Spinal cord (tissue), 10 donors: ENCODE data around the gene FOXP1. TPM values are rescaled to one million over a fixed set of nuclear protein-coding genes. Genes with fewer than 3 reads are reported as not detected.
A peak's percentile ranks its signal among the peaks of the same experiment; 100 is the strongest.

Experiments
- DNase-seq, 6 donors: peaks; one replicate each; pipeline versions ENCODE4 v3.0.0 to v3.0.0-alpha.2; 2013 to 2015; ENCODE audit warnings: low spot score in 6 of 6, low read depth in 4 of 6
- H3K27ac ChIP-seq: one replicate; pipeline ENCODE4 v1.5.1; 2013; ENCODE audit warnings: low read depth, low read length, control low read depth
- H3K27me3 ChIP-seq: one replicate; pipeline ENCODE4 v1.6.1; 2013; ENCODE audit warnings: low read length; ENCODE audit not compliant: control insufficient read depth, insufficient read depth
- H3K36me3 ChIP-seq: one replicate; pipeline ENCODE4 v1.6.1; 2013; ENCODE audit warnings: low read length; ENCODE audit not compliant: control insufficient read depth, insufficient read depth
- H3K4me1 ChIP-seq: one replicate; pipeline ENCODE4 v1.6.1; 2013; ENCODE audit warnings: low read length; ENCODE audit not compliant: control insufficient read depth, insufficient read depth
- H3K4me3 ChIP-seq: one replicate; pipeline ENCODE4 v1.5.1; 2013; ENCODE audit warnings: low read depth, low read length, control low read depth
- H3K9me3 ChIP-seq: one replicate; pipeline ENCODE4 v1.6.1; 2013; ENCODE audit warnings: low read length; ENCODE audit not compliant: control insufficient read depth, insufficient read depth
- WGBS: methylation state at CpG from one replicate; pipeline ENCODE4 v1.1.5; 2013; ENCODE audit warnings: missing lambda C conversion rate; ENCODE audit not compliant: insufficient coverage; 5-methylcytosine and 5-hydroxymethylcytosine counted together
- polyA plus RNA-seq, 2 donors: library from polyadenylated mRNA; unstranded; fragments of 120-200 nt; gene quantifications; one replicate each; pipeline ENCODE4 v1.2.1, GENCODE V29; 2013; ENCODE audit not compliant: insufficient read length in 2 of 2
- total RNA-seq, 2 donors: library from RNA; depleted of rRNA in 1 of 2; stranded (reverse); fragments of 120-200 nt in 1 of 2; fragments of >200 nt in 1 of 2; gene quantifications; one replicate each; pipeline versions ENCODE4 v1.2.3 to v1.2.4, GENCODE V29; 2013 to 2014
- donor health status: healthy.

FOXP1 gene
- total and polyA plus RNA-seq, 4 donors, result 27.4 to 118 (median 66.1) TPM

DNA sequence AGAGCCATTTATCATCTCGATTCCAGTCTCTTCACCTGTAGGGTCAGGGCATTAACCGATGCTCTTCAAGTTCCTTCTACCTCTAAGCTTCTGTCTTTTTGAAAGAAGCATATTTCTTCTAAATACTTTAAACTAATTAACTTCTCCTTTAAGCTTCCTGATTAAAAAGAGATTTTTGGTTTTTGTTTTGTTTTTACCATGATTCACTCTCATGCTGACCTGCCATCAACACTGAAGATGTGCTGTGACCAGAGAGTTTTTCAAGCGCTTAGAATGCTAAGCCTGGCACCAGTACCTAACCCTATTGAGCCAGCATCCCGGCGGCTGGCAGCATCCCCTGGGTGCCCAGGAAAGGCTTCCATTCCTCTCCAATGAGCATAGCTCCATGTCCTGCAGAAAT lies 89.3 kb downstream of the FOXP1 start:
- no peak overlapping the region for H3K27ac ChIP-seq
- no peaks in the 10 kb centered on the region for H3K9me3 ChIP-seq
- WGBS, result 90% methylated on average over 2 of the region's 5 CpGs
- peaks cover 14% of the 10 kb centered on the region for H3K4me1 ChIP-seq
- no peak overlapping the region for H3K4me3 ChIP-seq
- H3K36me3 ChIP-seq, result no peaks in the 10 kb centered on the region
- no peak for DNase-seq
- H3K27me3 ChIP-seq, result no peaks in the 10 kb centered on the region

DNA sequence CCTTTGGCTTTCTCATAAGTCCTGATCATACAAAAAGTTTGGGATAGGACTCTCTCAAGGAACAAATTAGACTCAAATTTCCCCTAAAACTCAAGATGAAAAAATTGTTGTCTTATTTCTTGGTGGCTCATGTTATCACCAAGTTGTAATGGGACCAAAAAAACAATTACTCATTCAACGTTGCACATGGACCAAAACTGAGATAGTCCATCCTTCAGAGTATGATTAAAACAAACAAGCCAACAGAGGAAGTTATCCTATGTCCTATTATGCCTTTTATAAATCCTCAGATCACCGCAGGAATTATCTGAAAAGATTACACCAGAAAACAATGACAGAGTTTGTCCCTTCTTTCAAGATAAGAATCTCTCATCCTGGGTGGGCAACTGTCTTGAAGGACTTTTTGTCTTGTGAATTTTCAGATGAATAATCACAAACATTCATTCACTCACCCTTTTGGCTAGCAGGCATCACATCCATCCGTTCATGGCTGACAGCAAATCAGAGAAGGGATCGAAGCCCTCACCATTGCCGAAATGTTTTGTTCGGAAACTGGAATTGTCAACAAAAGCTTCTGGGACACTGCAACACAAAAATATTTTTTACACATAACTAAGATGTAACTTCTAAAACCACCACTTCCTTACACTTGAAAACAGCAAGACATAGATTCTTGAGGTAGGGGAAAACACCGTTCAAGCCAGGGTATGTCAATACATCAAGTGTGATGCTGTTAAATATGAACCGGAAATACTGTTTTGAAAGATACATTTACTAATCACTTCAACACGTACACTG lies 90.4 kb downstream of the FOXP1 start:
- Histone ChIP-seq H3K4me3 (no peak overlapping the region), H3K4me1 (peaks cover 9% of the 10 kb centered on the region), H3K27ac (no peak overlapping the region), H3K9me3 (no peaks in the 10 kb centered on the region), H3K36me3 (no peaks in the 10 kb centered on the region), H3K27me3 (no peaks in the 10 kb centered on the region)
- 82% methylated on average over 3 of the region's 9 CpGs for WGBS
- no peak for DNase-seq

GRCh38 chr3:71492566-71492965 lies 91.0 kb downstream of the FOXP1 start:
- no peak for DNase-seq

DNA sequence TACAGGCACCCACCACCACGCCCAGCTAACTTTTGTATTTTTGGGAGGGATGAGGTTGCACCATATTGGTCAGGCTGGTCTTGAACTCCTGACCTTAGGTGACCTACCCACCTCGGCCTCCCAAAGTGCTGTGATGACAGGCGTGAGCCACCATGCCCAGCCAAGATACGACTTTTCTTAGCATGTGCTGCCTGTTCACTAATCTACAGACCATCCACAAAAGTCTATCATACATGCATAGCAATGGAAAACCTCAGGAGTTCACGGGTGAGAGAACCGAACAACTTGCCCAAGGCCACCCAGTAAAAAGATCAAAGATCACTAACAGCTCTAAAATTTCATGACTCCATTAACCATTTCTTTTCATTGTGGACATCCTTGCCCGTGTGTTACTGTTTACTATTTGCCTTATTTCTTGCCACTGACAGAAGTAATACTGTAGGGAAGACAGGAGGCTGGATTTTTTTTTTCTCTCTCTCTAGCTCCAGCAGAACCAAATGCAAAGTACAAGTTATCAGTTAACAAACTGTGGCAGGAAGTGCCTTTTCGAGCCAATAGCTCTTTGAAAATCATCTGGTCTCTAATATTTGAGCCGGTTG lies 92.3 kb downstream of the FOXP1 start:
- Histone ChIP-seq H3K27me3 (no peaks in the 10 kb centered on the region), H3K9me3 (no peaks in the 10 kb centered on the region), H3K4me3 (no peak overlapping the region), H3K4me1 (no peaks in the 10 kb centered on the region), H3K36me3 (no peaks in the 10 kb centered on the region), H3K27ac (no peak overlapping the region)
- no peak for DNase-seq
- WGBS, result 100% methylated on average over 6 of the region's 9 CpGs

More at GRCh38 chr3:71492566-71492965, 91.0 kb downstream of the FOXP1 start:
- peaks cover 3% of the 10 kb centered on the region for H3K4me1 ChIP-seq
- H3K4me3 ChIP-seq, result no peak overlapping the region
- H3K36me3 ChIP-seq, result no peaks in the 10 kb centered on the region
- no peaks in the 10 kb centered on the region for H3K9me3 ChIP-seq
- no peak overlapping the region for H3K27ac ChIP-seq
- no peaks in the 10 kb centered on the region for H3K27me3 ChIP-seq

GRCh38 chr3:71490692-71491091 lies 92.8 kb downstream of the FOXP1 start:
- no peaks in the 10 kb centered on the region for H3K9me3 ChIP-seq
- H3K4me3 ChIP-seq, result no peak overlapping the region
- H3K4me1 ChIP-seq, result no peaks in the 10 kb centered on the region
- no peak overlapping the region for H3K27ac ChIP-seq
- no peak for DNase-seq
- no peaks in the 10 kb centered on the region for H3K36me3 ChIP-seq
- H3K27me3 ChIP-seq, result no peaks in the 10 kb centered on the region
- WGBS, result no CpG with 5 or more reads among the region's 3 CpGs

- no peak overlapping the region for H3K4me3 ChIP-seq
- no peak overlapping the region for H3K27ac ChIP-seq
- H3K36me3 ChIP-seq, result no peaks in the 10 kb centered on the region
- WGBS, result 86% methylated on average over 8 of the region's 9 CpGs
- no peaks in the 10 kb centered on the region for H3K27me3 ChIP-seq
- H3K9me3 ChIP-seq, result no peaks in the 10 kb centered on the region
- H3K4me1 ChIP-seq, result no peaks in the 10 kb centered on the region
- peak in 1 of 6 donors; percentile 13 for DNase-seq
These were observed 94.2 kb downstream of the FOXP1 start for GRCh38 chr3:71489315-71489761.

DNA sequence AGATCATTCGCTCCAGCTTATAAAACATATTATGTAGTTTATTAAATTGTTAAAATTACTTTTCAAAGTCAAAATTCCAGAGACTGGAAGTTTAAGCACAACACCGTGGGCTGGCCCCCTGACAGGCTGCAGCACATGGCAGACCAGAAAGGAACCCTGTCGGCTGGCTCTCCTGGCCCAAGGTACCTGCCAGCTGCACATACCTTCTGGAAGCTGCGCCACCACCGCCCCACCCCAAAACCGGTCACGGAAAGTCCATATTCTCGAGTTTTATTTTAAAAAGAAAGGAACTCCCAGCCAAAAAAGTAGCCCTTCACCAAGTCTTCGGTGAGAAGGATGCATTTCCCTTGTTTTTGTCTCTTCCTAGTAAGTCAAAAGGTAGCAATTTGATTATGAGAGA lies 94.6 kb downstream of the FOXP1 start:
- no peak for DNase-seq
- no peaks in the 10 kb centered on the region for H3K4me1 ChIP-seq
- 96% methylated on average over 6 of the region's 9 CpGs for WGBS
- H3K36me3 ChIP-seq, result no peaks in the 10 kb centered on the region
- H3K27me3 ChIP-seq, result no peaks in the 10 kb centered on the region
- H3K4me3 ChIP-seq, result no peak overlapping the region
- no peaks in the 10 kb centered on the region for H3K9me3 ChIP-seq
- no peak overlapping the region for H3K27ac ChIP-seq

DNA sequence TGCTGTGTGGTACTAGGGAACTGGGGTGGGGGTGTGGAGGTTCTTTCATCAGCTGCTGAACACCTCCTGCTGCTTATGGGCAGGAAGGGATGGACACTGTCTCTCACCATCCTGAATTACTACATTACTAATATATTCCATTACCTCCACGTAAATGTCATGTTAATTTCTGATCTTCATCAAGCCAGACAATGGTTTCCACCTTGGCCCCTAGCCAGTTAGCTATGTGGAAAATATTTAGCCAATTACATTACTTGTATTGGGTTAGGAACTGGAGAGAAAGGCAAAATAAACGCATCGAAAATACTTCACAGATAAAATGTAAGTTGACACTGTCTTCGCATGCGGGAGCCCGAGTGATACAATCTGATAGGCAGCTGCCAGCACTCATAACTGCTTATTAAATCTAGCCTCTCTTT lies 95.1 kb downstream of the FOXP1 start:
- no peaks in the 10 kb centered on the region for H3K36me3 ChIP-seq
- H3K27ac ChIP-seq, result no peak overlapping the region
- no peak overlapping the region for H3K4me3 ChIP-seq
- no peaks in the 10 kb centered on the region for H3K9me3 ChIP-seq
- WGBS, result no CpG with 5 or more reads among the region's 6 CpGs
- DNase-seq, result no peak
- no peaks in the 10 kb centered on the region for H3K4me1 ChIP-seq
- no peaks in the 10 kb centered on the region for H3K27me3 ChIP-seq

GRCh38 chr3:71487418-71487817 lies 96.1 kb downstream of the FOXP1 start:
- H3K27ac ChIP-seq, result no peak overlapping the region
- no peaks in the 10 kb centered on the region for H3K36me3 ChIP-seq
- no peak overlapping the region for H3K4me3 ChIP-seq
- no peak for DNase-seq
- no peaks in the 10 kb centered on the region for H3K27me3 ChIP-seq
- WGBS, result no CpG with 5 or more reads among the region's 5 CpGs
- H3K4me1 ChIP-seq, result no peaks in the 10 kb centered on the region
- no peaks in the 10 kb centered on the region for H3K9me3 ChIP-seq

GRCh38 chr3:71486831-71487230 lies 96.7 kb downstream of the FOXP1 start:
- WGBS, result 89% methylated on average over 3 of the region's 6 CpGs
- Histone ChIP-seq H3K4me3 (no peak overlapping the region), H3K27ac (no peak overlapping the region), H3K27me3 (no peaks in the 10 kb centered on the region), H3K36me3 (no peaks in the 10 kb centered on the region), H3K4me1 (no peaks in the 10 kb centered on the region), H3K9me3 (no peaks in the 10 kb centered on the region)
- DNase-seq, result no peak
